Pancreas (tissue), 10 donors: ENCODE measurements around the gene HIPK2. TPM values are rescaled to one million over a fixed set of nuclear protein-coding genes. Genes with fewer than 3 reads are reported as not detected.

Experiments
- ATAC-seq, 4 donors: fragments of 200-7000 bp; cut with Tn5 transposase; one replicate each; pipeline versions ENCODE4 v1.8.0 to v1.9.1; 2020; ENCODE audit warnings: mild to moderate bottlenecking in 4 of 4, moderate library complexity in 4 of 4
- DNase-seq, 6 donors: peaks; one replicate each; pipeline ENCODE4 v3.0.0-alpha.2; 2020
- FAIRE-seq: peaks from 2 replicates; lab custom pipeline; 2012; peaks lifted over from hg19 to GRCh38; lab: Jason Lieb, UNC
- H3K27ac ChIP-seq, 4 donors: fragments of 200-600 bp; sonication (generic); 1 replicate in 3 of 4; 2 replicates in 1 of 4; pipeline versions ENCODE4 v1.5.0 to v1.8.0; 2020
- H3K27me3 ChIP-seq, 4 donors: fragments of 200-600 bp; one replicate each; pipeline ENCODE4 v1.8.0; 2021
- H3K36me3 ChIP-seq, 3 donors: fragments of 200-600 bp; sonication (generic) in 1 of 3; one replicate each; pipeline versions ENCODE4 v1.5.0 to v1.8.0; 2020 to 2021
- H3K4me1 ChIP-seq, 3 donors: fragments of 200-600 bp; one replicate each; pipeline ENCODE4 v1.8.0; 2021
- H3K4me3 ChIP-seq, 4 donors: fragments of 200-600 bp; sonication (generic) in 2 of 4; one replicate each; pipeline versions ENCODE4 v1.5.0 to v1.8.0; 2020 to 2021
- H3K9me3 ChIP-seq, 4 donors: fragments of 200-600 bp; one replicate each; pipeline ENCODE4 v1.8.0; 2021
- WGBS, 2 donors: extraction: QIAGEN DNeasy Blood & Tissue Kit; methylation state at CpG; one replicate each; pipeline ENCODE4 v1.1.7; 2013; 5-methylcytosine and 5-hydroxymethylcytosine counted together
- intact Hi-C, 3 donors: fragments of 100-400 bp; cut with DNase I; formaldehyde crosslinking; loops; one replicate each; pipeline versions ENCODE4 v1.11.1 to v1.14.2; 2022
- polyA plus RNA-seq, 2 donors: library from polyadenylated mRNA; stranded (reverse); fragments of 200-250 nt; gene quantifications; one replicate each; pipeline ENCODE4 v1.2.3, GENCODE V29; 2013
- total RNA-seq, 6 donors: library from RNA; stranded (reverse); fragmentation: NEBNext Ultra II Directional in 4 of 6; extraction: Animal tissue kit (Norgen Biotek cat#: 25700) in 4 of 6; gene quantifications; one replicate each; pipeline versions ENCODE4 v1.2.1 to v1.2.4, GENCODE V29; 2021 to 2023
- TF ChIP-seq, protein P1 (sequence below), 4 donors: fragments of 200-600 bp; sonication (generic) in 3 of 4; IDR thresholded peaks; one replicate each; pipeline versions ENCODE4 v1.5.0 to v1.8.0; 2021; ENCODE audit warnings: antibody characterized with exemption in 4 of 4
- donor health status: healthy with polysubstance abuse.
- donor health status: DM: no; HTN: no; CAD: no; lungs with moderate emphysema.
- donor health status: DM: no; HTN: no; CAD: no.
- donor health status: control.
- donor health status: control.
- donor health status: Bipolar disorder and iron deficiency.
- donor health status: DM: yes; HTN: yes; CAD: no.
- donor health status: DM: no; HTN: no; CAD: no.
- donor health status: DM: no; HTN: no; CAD: no.
- donor health status: DM: yes; HTN: yes; CAD: no.

The HIPK2 gene
- total and polyA plus RNA-seq, 8 donors = 6.7 to 49.0 (median 24.7) TPM

DNA sequence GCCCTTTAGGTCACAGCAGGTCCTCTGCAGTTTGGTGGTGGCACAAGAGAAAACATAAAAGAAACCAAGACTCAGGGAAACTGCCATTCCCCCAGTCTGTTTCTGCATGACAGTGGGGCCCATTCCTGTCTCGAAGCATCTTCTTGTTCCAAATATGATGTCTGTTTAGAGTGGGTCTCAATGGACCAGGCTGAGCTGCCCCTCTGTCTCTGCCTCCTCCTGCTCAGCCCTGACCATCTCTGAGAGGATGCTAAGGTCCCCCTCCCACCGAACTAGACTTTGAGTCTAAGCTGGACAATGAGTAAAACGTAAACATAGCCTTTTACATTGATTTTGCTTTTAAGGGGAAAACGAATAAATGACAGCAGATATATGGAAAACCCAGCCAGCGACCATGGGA is 213.9 kb downstream of the HIPK2 start:
- Histone ChIP-seq H3K27ac (no peak overlapping the region), H3K36me3 (no peaks in the 10 kb centered on the region), H3K9me3 (no peaks in the 10 kb centered on the region), H3K4me1 (peaks cover 0 to 7% (median 0%) of the 10 kb centered on the region in 3 donors), H3K4me3 (no peak overlapping the region), H3K27me3 (no peaks in the 10 kb centered on the region)
- TF ChIP-seq, protein P1, sequence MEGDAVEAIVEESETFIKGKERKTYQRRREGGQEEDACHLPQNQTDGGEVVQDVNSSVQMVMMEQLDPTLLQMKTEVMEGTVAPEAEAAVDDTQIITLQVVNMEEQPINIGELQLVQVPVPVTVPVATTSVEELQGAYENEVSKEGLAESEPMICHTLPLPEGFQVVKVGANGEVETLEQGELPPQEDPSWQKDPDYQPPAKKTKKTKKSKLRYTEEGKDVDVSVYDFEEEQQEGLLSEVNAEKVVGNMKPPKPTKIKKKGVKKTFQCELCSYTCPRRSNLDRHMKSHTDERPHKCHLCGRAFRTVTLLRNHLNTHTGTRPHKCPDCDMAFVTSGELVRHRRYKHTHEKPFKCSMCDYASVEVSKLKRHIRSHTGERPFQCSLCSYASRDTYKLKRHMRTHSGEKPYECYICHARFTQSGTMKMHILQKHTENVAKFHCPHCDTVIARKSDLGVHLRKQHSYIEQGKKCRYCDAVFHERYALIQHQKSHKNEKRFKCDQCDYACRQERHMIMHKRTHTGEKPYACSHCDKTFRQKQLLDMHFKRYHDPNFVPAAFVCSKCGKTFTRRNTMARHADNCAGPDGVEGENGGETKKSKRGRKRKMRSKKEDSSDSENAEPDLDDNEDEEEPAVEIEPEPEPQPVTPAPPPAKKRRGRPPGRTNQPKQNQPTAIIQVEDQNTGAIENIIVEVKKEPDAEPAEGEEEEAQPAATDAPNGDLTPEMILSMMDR (IDR thresholded peaks at IDR 0.05) = no peak
- ATAC-seq (no peak), FAIRE-seq (no peak), DNase-seq (no peak)
- WGBS, 2 donors = 91 to 95% methylated on average over 5 of the region's 5 CpGs
- intact Hi-C loops = no loop called here

GRCh38 chr7:139562961-139563565 is 214.7 kb downstream of the HIPK2 start:
- intact Hi-C loops = no loop called here
- no peak overlapping the region for H3K4me3 ChIP-seq
- no peaks in the 10 kb centered on the region for H3K27me3 ChIP-seq
- H3K27ac ChIP-seq = no peak overlapping the region
- FAIRE-seq (no peak), ATAC-seq (no peak), DNase-seq (no peak)
- no peaks in the 10 kb centered on the region for H3K36me3 ChIP-seq
- no peaks in the 10 kb centered on the region for H3K9me3 ChIP-seq
- WGBS, 2 donors = 84 to 87% methylated on average over 13 of the region's 13 CpGs
- TF ChIP-seq, protein P1 (IDR thresholded peaks at IDR 0.05) = no peak
- H3K4me1 ChIP-seq = peaks cover 0 to 7% (median 0%) of the 10 kb centered on the region in 3 donors

DNA sequence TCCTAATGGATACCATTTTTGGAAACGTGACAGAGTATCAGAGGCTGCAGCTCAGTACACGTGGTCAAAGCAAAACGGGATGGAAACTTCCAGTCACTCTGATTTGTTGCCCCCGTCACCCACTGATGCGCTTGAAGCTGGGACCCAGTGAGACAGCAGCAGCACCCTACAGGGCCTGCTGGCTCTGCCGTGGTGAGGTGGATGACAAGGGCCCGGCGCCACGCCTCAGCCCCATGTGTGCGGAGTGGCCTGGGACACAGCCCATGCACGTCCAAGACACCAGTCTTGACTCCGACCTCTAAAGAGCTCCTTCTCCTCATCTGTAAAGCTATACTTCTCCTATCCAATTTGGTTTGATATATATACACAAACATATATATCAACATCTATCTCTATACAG is 215.3 kb downstream of the HIPK2 start:
- H3K4me3 ChIP-seq = no peak overlapping the region
- ATAC-seq (no peak), FAIRE-seq (no peak), DNase-seq (no peak)
- TF ChIP-seq, protein P1 (IDR thresholded peaks at IDR 0.05) = no peak
- no peak overlapping the region for H3K27ac ChIP-seq
- H3K36me3 ChIP-seq = no peaks in the 10 kb centered on the region
- H3K4me1 ChIP-seq = peaks cover 0 to 7% (median 0%) of the 10 kb centered on the region in 3 donors
- H3K9me3 ChIP-seq = no peaks in the 10 kb centered on the region
- WGBS, 2 donors = 94 to 96% methylated on average over 12 of the region's 12 CpGs
- intact Hi-C loops = no loop called here
- H3K27me3 ChIP-seq = no peaks in the 10 kb centered on the region

DNA sequence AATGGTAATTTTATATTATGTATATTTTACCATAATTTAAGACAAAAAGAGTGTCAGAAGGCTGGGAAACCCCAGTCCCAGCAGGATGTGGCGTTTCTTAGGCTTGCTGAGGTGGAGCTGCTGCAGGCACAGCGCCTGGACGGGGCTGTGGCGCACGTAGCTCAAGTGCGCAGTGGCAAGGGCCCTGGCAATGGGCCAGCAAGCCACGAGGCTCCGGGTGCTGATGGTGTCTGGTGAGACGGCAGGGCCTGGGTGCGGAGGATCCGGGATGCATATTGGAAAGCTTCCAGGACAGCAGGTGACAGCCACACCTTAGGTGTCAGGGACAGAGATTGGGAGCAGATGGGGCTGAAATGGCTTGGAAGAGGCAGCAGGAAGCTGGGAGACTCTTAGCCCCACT is 217.1 kb downstream of the HIPK2 start:
- no peak overlapping the region for H3K27ac ChIP-seq
- FAIRE-seq = no peak
- H3K4me3 ChIP-seq = no peak overlapping the region
- ATAC-seq = no peak
- no peaks in the 10 kb centered on the region for H3K36me3 ChIP-seq
- DNase-seq = no peak
- H3K4me1 ChIP-seq = peaks cover 0 to 6% (median 0%) of the 10 kb centered on the region in 3 donors
- TF ChIP-seq, protein P1 (IDR thresholded peaks at IDR 0.05) = no peak
- 91 to 92% methylated on average over 11 of the region's 11 CpGs for WGBS, 2 donors
- H3K27me3 ChIP-seq = no peaks in the 10 kb centered on the region
- H3K9me3 ChIP-seq = no peaks in the 10 kb centered on the region
- intact Hi-C loops = no loop called here

DNA sequence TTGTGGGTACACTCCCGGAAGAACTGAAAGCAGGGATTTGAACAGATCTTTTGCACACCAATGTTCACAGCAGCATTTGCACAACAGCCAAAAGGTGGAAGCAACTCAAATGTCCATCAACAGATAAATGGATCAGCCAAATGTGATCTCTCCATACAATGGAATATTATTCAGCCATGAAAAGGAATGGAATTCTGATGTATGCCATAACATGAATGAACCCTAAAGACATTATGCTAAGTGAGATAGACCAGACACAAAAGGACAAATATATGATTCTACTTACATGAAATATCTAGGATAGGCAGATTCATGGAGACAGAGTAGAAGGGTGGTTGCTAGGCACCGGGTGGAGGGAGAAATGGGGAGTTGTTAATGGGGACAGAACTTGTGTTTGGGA is 217.6 kb downstream of the HIPK2 start:
- TF ChIP-seq, protein P1 (IDR thresholded peaks at IDR 0.05) = no peak
- Histone ChIP-seq H3K4me3 (no peak overlapping the region), H3K36me3 (no peaks in the 10 kb centered on the region), H3K27me3 (no peaks in the 10 kb centered on the region), H3K27ac (no peak overlapping the region), H3K4me1 (peaks cover 0 to under 1% (median 0%) of the 10 kb centered on the region in 3 donors), H3K9me3 (no peaks in the 10 kb centered on the region)
- intact Hi-C loops = no loop called here
- no peak for DNase-seq
- no peak for ATAC-seq
- WGBS, 2 donors = 92 to 98% methylated on average over 2 of the region's 2 CpGs
- FAIRE-seq = no peak
